ENCODE results near the gene PDE3A. TPM values are rescaled to one million over a fixed set of nuclear protein-coding genes. Genes with fewer than 3 reads are reported as not detected.

Gene PDE3A
- total RNA-seq, 6 experiments from 2014 or later, result 0.02 to 0.07 (median 0.03) TPM; not detected in 3

GRCh38 chr12:20390846-20391245 lies 22.5 kb downstream of the PDE3A start:
- Mint-ChIP-seq H3K4me3 (no peak overlapping the region), H3K27me3 (ENCODE audit: insufficient read depth) (no peaks in the 10 kb centered on the region), H3K36me3 (ENCODE audit: low read depth) (no peaks in the 10 kb centered on the region), H3K27ac (no peak overlapping the region), H3K4me1 (ENCODE audit: low read depth) (no peaks in the 10 kb centered on the region), H3K9me3 (no peaks in the 10 kb centered on the region)
- no peak for DNase-seq
- no peak for TF ChIP-seq CTCF (IDR thresholded peaks at IDR 0.05)

GRCh38 chr12:20392339-20392738 lies 24.0 kb downstream of the PDE3A start:
- no peaks in the 10 kb centered on the region for H3K9me3 Mint-ChIP-seq
- H3K4me3 Mint-ChIP-seq, result no peak overlapping the region
- no peaks in the 10 kb centered on the region for H3K27me3 Mint-ChIP-seq (ENCODE audit: insufficient read depth)
- no peak for TF ChIP-seq CTCF (IDR thresholded peaks at IDR 0.05)
- no peak overlapping the region for H3K27ac Mint-ChIP-seq
- DNase-seq, result no peak
- H3K4me1 Mint-ChIP-seq (ENCODE audit: low read depth), result no peaks in the 10 kb centered on the region
- H3K36me3 Mint-ChIP-seq (ENCODE audit: low read depth), result no peaks in the 10 kb centered on the region

GRCh38 chr12:20393707-20394106 lies 25.4 kb downstream of the PDE3A start:
- DNase-seq, result no peak
- TF ChIP-seq CTCF (IDR thresholded peaks at IDR 0.05), result no peak
- no peak overlapping the region for H3K4me3 Mint-ChIP-seq
- no peaks in the 10 kb centered on the region for H3K27me3 Mint-ChIP-seq (ENCODE audit: insufficient read depth)
- no peaks in the 10 kb centered on the region for H3K4me1 Mint-ChIP-seq (ENCODE audit: low read depth)
- no peaks in the 10 kb centered on the region for H3K9me3 Mint-ChIP-seq
- no peaks in the 10 kb centered on the region for H3K36me3 Mint-ChIP-seq (ENCODE audit: low read depth)
- no peak overlapping the region for H3K27ac Mint-ChIP-seq

GRCh38 chr12:20395791-20396550 lies 27.6 kb downstream of the PDE3A start:
- H3K27ac Mint-ChIP-seq, result no peak overlapping the region
- H3K36me3 Mint-ChIP-seq (ENCODE audit: low read depth), result no peaks in the 10 kb centered on the region
- no peak for TF ChIP-seq CTCF (IDR thresholded peaks at IDR 0.05)
- no peak overlapping the region for H3K4me3 Mint-ChIP-seq
- no peaks in the 10 kb centered on the region for H3K9me3 Mint-ChIP-seq
- H3K27me3 Mint-ChIP-seq (ENCODE audit: insufficient read depth), result no peaks in the 10 kb centered on the region
- DNase-seq, result no peak
- no peaks in the 10 kb centered on the region for H3K4me1 Mint-ChIP-seq (ENCODE audit: low read depth)

GRCh38 chr12:20398686-20399085 lies 30.3 kb downstream of the PDE3A start:
- DNase-seq, result no peak
- no peaks in the 10 kb centered on the region for H3K36me3 Mint-ChIP-seq (ENCODE audit: low read depth)
- no peak overlapping the region for H3K27ac Mint-ChIP-seq
- H3K27me3 Mint-ChIP-seq (ENCODE audit: insufficient read depth), result no peaks in the 10 kb centered on the region; the same call in 1 of the 2 replicates
- H3K9me3 Mint-ChIP-seq, result no peaks in the 10 kb centered on the region
- H3K4me1 Mint-ChIP-seq (ENCODE audit: low read depth), result no peaks in the 10 kb centered on the region
- no peak overlapping the region for H3K4me3 Mint-ChIP-seq
- TF ChIP-seq CTCF (IDR thresholded peaks at IDR 0.05), result no peak

All from HFFc6 (cell line).